ENCODE measurements around the gene ARL8A. TPM values are rescaled to one million over a fixed set of nuclear protein-coding genes. Genes with fewer than 3 reads are reported as not detected.
A peak's percentile ranks its signal among the peaks of the same experiment; 100 is the strongest.

ARL8A gene
- total and polyA plus RNA-seq, 10 of the 15 experiments (the other 5 are each of a cell fraction or from before 2014, with no cell fraction given) = 0.34 to 49.2 (median 15.4) TPM

DNA sequence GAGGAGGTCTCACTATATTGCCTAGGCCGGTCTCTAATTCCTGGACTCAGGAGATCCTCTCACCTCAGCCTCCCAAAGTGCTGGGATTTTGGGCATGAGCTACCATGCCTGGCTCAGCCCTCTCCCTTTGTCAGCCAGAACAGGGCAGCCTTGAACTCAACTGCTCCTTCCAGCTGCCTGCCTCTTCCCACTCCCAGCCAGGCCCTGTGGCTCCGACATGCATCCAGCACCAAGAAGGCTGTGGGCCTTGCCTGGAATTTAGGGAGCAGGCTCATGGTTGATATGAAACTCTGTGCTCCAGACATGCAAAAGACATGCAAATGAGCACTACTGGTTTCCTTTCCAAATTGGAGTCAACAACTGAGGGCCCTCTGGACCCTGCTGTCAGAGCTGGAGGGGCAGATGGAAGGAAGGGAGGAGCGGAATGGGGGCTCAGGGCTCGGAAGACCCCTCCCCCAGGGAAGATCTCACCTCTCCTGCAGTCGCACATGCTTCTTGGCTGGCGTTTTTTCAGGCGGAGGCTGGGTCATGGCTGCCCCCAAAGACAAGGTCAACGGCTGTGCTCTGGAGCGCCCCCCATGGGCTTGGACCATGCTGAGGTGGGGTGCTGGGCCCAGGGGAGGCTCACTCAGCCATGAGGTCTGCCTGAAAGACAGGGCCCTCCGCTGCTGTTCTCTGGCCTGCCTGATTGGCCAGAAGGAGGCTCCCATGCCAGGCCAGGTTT is 14.4 kb upstream of the ARL8A start (continued):
- TF ChIP-seq ZBTB33 (IDR thresholded peaks at IDR 0.05) (no peak), PBX3 (IDR thresholded peaks at IDR 0.05; ENCODE audit: insufficient replicate concordance, low read depth, low read length) (peak; percentile 7), NRF1 (conservative IDR thresholded peaks at IDR 0.05; ENCODE audit: low read depth, low read length) (no peak), CREM (IDR thresholded peaks at IDR 0.05; ENCODE audit: low read depth) (no peak), LARP7 (IDR thresholded peaks at IDR 0.05) (no peak; the same call in 1 of the 2 replicates), ZNF207 (IDR thresholded peaks at IDR 0.05; ENCODE audit: borderline replicate concordance) (no peak), ZNF622 (IDR thresholded peaks at IDR 0.05) (no peak), JUND (IDR thresholded peaks at IDR 0.05; ENCODE audit: low read depth, low read length) (no peak), SMARCA5 (IDR thresholded peaks at IDR 0.05) (peak; percentile 95), MAX (IDR thresholded peaks at IDR 0.05; ENCODE audit: low read depth, low read length) (peak; percentile 15; the same call in 1 of the 2 replicates), BACH1 (IDR thresholded peaks at IDR 0.05; ENCODE audit: borderline replicate concordance) (no peak; the same call in 1 of the 2 replicates), SIN3A (IDR thresholded peaks at IDR 0.05; ENCODE audit: low read depth, low read length) (no peak), TBL1XR1 (IDR thresholded peaks at IDR 0.05; ENCODE audit: low read depth, low read length) (peak; percentile 26; the same call in 1 of the 2 replicates)
- TF ChIP-seq, protein P1, sequence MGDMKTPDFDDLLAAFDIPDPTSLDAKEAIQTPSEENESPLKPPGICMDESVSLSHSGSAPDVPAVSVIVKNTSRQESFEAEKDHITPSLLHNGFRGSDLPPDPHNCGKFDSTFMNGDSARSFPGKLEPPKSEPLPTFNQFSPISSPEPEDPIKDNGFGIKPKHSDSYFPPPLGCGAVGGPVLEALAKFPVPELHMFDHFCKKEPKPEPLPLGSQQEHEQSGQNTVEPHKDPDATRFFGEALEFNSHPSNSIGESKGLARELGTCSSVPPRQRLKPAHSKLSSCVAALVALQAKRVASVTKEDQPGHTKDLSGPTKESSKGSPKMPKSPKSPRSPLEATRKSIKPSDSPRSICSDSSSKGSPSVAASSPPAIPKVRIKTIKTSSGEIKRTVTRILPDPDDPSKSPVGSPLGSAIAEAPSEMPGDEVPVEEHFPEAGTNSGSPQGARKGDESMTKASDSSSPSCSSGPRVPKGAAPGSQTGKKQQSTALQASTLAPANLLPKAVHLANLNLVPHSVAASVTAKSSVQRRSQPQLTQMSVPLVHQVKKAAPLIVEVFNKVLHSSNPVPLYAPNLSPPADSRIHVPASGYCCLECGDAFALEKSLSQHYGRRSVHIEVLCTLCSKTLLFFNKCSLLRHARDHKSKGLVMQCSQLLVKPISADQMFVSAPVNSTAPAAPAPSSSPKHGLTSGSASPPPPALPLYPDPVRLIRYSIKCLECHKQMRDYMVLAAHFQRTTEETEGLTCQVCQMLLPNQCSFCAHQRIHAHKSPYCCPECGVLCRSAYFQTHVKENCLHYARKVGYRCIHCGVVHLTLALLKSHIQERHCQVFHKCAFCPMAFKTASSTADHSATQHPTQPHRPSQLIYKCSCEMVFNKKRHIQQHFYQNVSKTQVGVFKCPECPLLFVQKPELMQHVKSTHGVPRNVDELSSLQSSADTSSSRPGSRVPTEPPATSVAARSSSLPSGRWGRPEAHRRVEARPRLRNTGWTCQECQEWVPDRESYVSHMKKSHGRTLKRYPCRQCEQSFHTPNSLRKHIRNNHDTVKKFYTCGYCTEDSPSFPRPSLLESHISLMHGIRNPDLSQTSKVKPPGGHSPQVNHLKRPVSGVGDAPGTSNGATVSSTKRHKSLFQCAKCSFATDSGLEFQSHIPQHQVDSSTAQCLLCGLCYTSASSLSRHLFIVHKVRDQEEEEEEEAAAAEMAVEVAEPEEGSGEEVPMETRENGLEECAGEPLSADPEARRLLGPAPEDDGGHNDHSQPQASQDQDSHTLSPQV (IDR thresholded peaks at IDR 0.05) = no peak
- TF ChIP-seq, protein P2, sequence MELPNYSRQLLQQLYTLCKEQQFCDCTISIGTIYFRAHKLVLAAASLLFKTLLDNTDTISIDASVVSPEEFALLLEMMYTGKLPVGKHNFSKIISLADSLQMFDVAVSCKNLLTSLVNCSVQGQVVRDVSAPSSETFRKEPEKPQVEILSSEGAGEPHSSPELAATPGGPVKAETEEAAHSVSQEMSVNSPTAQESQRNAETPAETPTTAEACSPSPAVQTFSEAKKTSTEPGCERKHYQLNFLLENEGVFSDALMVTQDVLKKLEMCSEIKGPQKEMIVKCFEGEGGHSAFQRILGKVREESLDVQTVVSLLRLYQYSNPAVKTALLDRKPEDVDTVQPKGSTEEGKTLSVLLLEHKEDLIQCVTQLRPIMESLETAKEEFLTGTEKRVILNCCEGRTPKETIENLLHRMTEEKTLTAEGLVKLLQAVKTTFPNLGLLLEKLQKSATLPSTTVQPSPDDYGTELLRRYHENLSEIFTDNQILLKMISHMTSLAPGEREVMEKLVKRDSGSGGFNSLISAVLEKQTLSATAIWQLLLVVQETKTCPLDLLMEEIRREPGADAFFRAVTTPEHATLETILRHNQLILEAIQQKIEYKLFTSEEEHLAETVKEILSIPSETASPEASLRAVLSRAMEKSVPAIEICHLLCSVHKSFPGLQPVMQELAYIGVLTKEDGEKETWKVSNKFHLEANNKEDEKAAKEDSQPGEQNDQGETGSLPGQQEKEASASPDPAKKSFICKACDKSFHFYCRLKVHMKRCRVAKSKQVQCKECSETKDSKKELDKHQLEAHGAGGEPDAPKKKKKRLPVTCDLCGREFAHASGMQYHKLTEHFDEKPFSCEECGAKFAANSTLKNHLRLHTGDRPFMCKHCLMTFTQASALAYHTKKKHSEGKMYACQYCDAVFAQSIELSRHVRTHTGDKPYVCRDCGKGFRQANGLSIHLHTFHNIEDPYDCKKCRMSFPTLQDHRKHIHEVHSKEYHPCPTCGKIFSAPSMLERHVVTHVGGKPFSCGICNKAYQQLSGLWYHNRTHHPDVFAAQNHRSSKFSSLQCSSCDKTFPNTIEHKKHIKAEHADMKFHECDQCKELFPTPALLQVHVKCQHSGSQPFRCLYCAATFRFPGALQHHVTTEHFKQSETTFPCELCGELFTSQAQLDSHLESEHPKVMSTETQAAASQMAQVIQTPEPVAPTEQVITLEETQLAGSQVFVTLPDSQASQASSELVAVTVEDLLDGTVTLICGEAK (IDR thresholded peaks at IDR 0.05; ENCODE audit: borderline replicate concordance) = no peak

Measured in GM12878 (cell line).